Lung (tissue), 12 donors: ENCODE measurements around the gene MAML3. TPM values are rescaled to one million over a fixed set of nuclear protein-coding genes. Genes with fewer than 3 reads are reported as not detected.

ENCODE experiments used
- ATAC-seq: fragments of 200-7000 bp; cut with Tn5 transposase; one replicate; pipeline ENCODE4 v1.9.1; 2020; ENCODE audit warnings: moderate number of reproducible peaks; ENCODE audit not compliant: insufficient read depth, low FRiP score
- DNase-seq, 3 donors: peaks; one replicate each; pipeline ENCODE4 v3.0.0-alpha.2; 2013 to 2017
- H3K27ac ChIP-seq, 2 donors: one replicate each; pipeline ENCODE4 v1.5.1; 2013; ENCODE audit warnings: mild to moderate bottlenecking in 2 of 2, moderate library complexity in 2 of 2, control low read depth in 1 of 2, inconsistent platforms in 1 of 2, low read depth in 1 of 2, low read length in 1 of 2
- H3K27me3 ChIP-seq, 3 donors: one replicate each; pipeline ENCODE4 v1.5.1; 2013; ENCODE audit warnings: low read length in 2 of 3; ENCODE audit not compliant: control insufficient read depth in 3 of 3, insufficient read depth in 3 of 3
- H3K36me3 ChIP-seq, 4 donors: one replicate each; pipeline ENCODE4 v1.5.1; 2013; ENCODE audit warnings: low read length in 4 of 4, mild to moderate bottlenecking in 1 of 4, moderate library complexity in 1 of 4; ENCODE audit not compliant: control insufficient read depth in 4 of 4, insufficient read depth in 4 of 4
- H3K4me1 ChIP-seq, 5 donors: one replicate each; pipeline ENCODE4 v1.5.1; 2013; ENCODE audit warnings: low read length in 5 of 5, mild to moderate bottlenecking in 2 of 5, moderate library complexity in 1 of 5; ENCODE audit not compliant: control insufficient read depth in 5 of 5, insufficient read depth in 5 of 5
- H3K4me3 ChIP-seq: one replicate; pipeline ENCODE4 v1.5.1; 2013; ENCODE audit warnings: mild to moderate bottlenecking, control low read depth, moderate library complexity
- H3K9ac ChIP-seq, 2 donors: one replicate each; pipeline ENCODE4 v1.5.1; 2013; ENCODE audit warnings: low read length in 2 of 2, control low read depth in 1 of 2; ENCODE audit not compliant: insufficient read depth in 1 of 2
- H3K9me3 ChIP-seq, 4 donors: one replicate each; pipeline ENCODE4 v1.5.1; 2013; ENCODE audit warnings: low read length in 3 of 4, mild to moderate bottlenecking in 1 of 4, moderate library complexity in 1 of 4; ENCODE audit not compliant: control insufficient read depth in 4 of 4, insufficient read depth in 3 of 4
- WGBS, 2 donors: extraction: QIAGEN DNeasy Blood & Tissue Kit; methylation state at CpG; one replicate each; pipeline ENCODE4 v1.1.7; 2013; 5-methylcytosine and 5-hydroxymethylcytosine counted together
- polyA plus RNA-seq, 2 donors: library from polyadenylated mRNA; stranded (reverse); fragments of 200-250 nt; gene quantifications; one replicate each; pipeline ENCODE4 v1.2.1, GENCODE V29; 2013
- total RNA-seq, 2 donors: library from RNA; depleted of rRNA in 1 of 2; stranded (reverse); fragments of >200 nt in 1 of 2; gene quantifications; one replicate each; pipeline ENCODE4 v1.2.1, GENCODE V29; 2014 to 2021
- TF ChIP-seq, protein P1 (sequence below): IDR thresholded peaks from 2 replicates; pipeline ENCODE4 v1.5.1; 2012; ENCODE audit warnings: mild to moderate bottlenecking; ENCODE audit errors: control extremely low read depth, extremely low read depth
- donor health status: control.
- donor health status: control.
- donor health status: Bipolar disorder and iron deficiency.
- donor health status: healthy.
- donor health status: DM: yes; HTN: yes; CAD: no.

MAML3 gene
- total and polyA plus RNA-seq, 4 donors, result 3.0 to 16.4 (median 8.5) TPM

DNA sequence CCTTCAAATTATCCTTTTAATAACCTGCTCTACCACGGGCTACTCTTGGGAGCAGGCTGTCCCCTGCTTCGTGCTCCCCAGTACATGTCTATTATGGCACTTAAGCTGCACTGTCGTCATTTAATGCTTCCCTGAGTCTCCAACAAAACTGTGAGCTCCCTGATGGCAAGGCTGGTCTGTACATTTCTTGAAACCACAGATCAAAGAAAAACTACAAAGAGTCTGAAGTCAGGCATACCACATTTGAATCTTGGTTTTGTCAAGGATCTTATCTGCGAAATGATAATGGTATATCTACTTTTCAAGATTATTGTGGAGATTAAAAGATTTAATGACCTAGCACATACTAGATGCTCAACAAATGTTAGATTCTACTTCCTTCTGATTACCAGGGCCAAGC lies 45.7 kb downstream of the MAML3 start:
- Histone ChIP-seq H3K4me1 (peaks cover 0 to 2% (median 0%) of the 10 kb centered on the region in 5 donors), H3K9ac (no peak overlapping the region), H3K4me3 (no peak overlapping the region), H3K27ac (no peak overlapping the region), H3K9me3 (no peaks in the 10 kb centered on the region), H3K27me3 (no peaks in the 10 kb centered on the region), H3K36me3 (no peaks in the 10 kb centered on the region)
- TF ChIP-seq, protein P1, sequence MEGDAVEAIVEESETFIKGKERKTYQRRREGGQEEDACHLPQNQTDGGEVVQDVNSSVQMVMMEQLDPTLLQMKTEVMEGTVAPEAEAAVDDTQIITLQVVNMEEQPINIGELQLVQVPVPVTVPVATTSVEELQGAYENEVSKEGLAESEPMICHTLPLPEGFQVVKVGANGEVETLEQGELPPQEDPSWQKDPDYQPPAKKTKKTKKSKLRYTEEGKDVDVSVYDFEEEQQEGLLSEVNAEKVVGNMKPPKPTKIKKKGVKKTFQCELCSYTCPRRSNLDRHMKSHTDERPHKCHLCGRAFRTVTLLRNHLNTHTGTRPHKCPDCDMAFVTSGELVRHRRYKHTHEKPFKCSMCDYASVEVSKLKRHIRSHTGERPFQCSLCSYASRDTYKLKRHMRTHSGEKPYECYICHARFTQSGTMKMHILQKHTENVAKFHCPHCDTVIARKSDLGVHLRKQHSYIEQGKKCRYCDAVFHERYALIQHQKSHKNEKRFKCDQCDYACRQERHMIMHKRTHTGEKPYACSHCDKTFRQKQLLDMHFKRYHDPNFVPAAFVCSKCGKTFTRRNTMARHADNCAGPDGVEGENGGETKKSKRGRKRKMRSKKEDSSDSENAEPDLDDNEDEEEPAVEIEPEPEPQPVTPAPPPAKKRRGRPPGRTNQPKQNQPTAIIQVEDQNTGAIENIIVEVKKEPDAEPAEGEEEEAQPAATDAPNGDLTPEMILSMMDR, result no peak
- WGBS, 2 donors, result 49 to 80% methylated on average over 4 of the region's 4 CpGs
- DNase-seq (no peak), ATAC-seq (no peak)

DNA sequence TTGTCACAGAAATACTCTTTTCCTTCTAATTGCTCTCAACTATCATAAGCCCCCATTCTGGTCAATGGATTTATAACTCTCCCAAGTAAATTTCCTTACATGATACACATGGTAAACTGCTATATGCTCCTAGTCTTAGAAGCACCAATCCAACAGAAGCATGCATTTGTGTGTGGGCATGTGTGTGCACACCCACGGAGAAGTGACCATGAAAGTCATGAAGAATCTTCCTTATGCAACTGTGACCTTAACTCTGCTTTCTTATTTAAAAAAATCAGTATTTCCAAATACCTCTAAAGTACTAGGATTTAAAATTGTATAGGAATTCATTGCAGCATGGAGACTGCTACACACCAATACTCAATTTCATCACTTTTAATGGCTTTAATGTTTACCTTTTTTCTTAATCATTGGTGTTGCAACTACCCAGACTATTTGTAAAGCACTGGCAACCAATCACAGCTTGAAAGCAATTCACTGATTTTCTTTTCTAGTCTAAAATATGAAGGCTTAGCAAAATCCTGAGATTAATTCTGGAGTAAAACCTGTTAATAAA lies 47.6 kb downstream of the MAML3 start:
- Histone ChIP-seq H3K4me1 (peaks cover 0 to 2% (median 0%) of the 10 kb centered on the region in 5 donors), H3K36me3 (no peaks in the 10 kb centered on the region), H3K4me3 (no peak overlapping the region), H3K9ac (no peak overlapping the region), H3K27ac (no peak overlapping the region), H3K27me3 (no peaks in the 10 kb centered on the region), H3K9me3 (no peaks in the 10 kb centered on the region)
- ATAC-seq (no peak), DNase-seq (no peak)
- 53 to 55% methylated on average over 1 of the region's 1 CpG for WGBS, 2 donors
- TF ChIP-seq, protein P1, result no peak

DNA sequence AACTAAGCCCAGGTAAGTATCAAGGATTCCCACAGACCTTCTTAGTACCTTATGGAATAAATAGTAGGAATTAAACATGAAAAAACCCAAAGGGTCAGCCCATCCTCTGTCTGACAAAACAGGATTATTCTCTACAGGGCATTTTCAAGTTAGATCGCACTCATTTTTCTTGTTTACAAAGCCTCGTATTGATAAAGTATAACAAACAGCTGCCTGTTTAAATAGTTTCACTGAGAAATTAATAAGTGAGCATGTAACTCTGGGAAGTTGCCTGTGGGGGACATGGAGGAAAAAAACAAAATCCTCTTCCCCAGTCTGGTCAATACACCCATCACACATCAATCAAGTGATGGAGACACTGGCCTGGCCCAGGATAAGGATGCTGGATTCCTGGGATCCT lies 48.5 kb downstream of the MAML3 start:
- ATAC-seq, result no peak
- no peak overlapping the region for H3K9ac ChIP-seq
- no peaks in the 10 kb centered on the region for H3K27me3 ChIP-seq

More for the DNA sequence above, 48.5 kb downstream of the MAML3 start:
- no peak for DNase-seq
- Histone ChIP-seq H3K4me3 (no peak overlapping the region), H3K27ac (no peak overlapping the region), H3K36me3 (no peaks in the 10 kb centered on the region), H3K9me3 (peaks cover 0 to 1% (median 0%) of the 10 kb centered on the region in 4 donors), H3K4me1 (peaks cover 0 to 4% (median 0%) of the 10 kb centered on the region in 5 donors)
- WGBS, 2 donors, result 87 to 89% methylated on average over 2 of the region's 2 CpGs
- TF ChIP-seq, protein P1, result no peak
